GM21447 (cell line): Measurements from ENCODE around the gene PRKG2.

ENCODE experiments used
- ATAC-seq: cut with Tn5 transposase; IDR thresholded peaks from one replicate; pipeline ENCODE4 v1.9.1; 2021; ENCODE audit not compliant: unreplicated experiment

The PRKG2 gene

GRCh38 chr4:81218206-81218605 is 3.2 kb upstream of the PRKG2 start:
- ATAC-seq = no peak

DNA sequence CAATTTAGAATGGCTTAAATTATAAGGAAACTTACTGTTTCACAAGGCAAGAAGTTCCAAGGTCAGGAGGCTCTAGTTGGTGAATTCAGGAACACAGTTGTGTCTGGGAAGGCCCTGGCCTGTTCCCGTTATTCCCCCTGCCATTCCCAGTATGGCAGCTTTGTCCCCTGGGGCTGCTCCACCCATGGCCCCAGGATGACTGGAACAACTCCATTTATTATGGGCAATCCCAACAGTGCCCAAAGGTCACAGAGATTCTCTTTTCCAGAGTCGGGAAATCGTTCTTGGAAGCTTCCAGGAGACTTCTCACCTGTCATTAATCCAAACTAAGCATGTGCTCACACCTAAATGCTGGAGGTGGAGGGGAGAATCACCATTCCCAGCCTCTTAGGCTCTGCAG is 2.8 kb upstream of the PRKG2 start:
- ATAC-seq = no peak

- ATAC-seq = no peak
Measured at GRCh38 chr4:81215931-81216330, 909 bp upstream of the PRKG2 start.

DNA sequence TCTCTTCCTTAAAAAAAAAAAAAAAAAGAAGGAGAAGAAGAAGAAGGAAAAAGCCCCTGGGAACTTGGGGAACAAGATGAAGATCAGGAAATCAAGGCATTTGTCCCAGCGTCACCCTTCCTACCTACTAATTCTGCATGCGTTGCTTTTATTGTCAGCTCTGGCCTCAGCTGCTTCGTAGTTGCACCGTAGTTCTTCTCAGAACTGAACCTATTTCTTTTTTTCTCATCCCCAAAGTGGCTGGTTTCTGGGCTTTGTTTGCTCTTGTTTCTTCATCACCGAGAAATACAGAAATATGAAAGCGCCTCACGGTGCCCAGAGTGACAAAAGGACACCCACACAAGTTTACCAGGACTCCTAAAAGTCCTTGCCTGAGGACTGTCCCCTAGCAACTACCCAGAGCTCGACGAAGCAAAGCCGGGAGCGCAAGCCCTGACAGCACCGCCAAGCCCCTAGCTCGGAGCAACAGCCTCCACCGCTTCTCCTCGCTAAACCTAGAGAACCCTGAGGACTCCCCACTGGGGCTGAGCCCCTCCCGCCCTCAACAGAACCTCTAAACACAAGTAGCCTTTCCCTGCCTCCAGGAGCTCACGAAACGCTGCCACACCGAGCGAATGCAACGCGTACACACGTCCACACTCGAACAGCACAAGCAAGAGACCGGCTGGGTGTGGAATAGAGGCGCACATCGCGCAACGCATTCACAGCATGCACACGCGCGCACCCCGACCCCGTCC is 710 bp downstream of the PRKG2 start:
- no peak for ATAC-seq

GRCh38 chr4:81213671-81214070 is 1.4 kb downstream of the PRKG2 start:
- ATAC-seq = no peak

DNA sequence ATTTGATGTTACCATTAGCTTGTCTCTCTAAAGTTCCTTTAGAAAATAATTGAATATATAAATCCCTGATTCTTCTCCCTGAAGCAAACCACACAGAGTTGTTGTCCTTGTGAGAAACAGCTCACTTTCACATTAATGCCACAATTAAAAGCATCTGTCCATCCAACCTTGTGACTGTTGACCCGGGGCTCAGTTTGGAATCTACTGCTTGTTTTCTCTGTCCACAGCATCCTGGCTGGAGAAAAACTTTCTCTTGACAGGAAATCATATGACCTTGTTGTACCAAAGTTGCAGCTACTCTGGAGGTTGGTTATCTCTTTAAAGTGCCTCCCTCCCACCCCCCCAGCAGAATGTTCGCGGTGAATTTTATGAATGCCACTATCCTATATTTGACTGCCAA is 3.1 kb downstream of the PRKG2 start:
- no peak for ATAC-seq

DNA sequence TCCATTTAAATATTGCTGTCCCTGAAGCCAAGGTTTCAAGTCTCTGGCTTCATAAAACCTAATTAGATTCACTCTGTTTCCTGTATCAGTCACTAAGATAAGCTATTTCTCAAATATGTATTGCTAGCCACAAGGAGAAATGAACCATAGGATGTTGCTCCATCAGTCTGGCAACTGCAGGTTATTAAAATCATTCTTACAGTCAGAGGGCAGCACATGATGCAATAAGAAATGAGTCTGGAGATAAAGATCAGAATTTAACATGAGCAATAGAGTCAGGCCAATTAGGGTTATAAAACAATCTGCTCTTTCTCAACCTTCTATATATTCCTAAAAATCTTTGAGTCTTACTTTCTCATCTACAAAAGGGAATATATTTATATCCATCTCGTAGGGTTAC is 7.2 kb downstream of the PRKG2 start:
- ATAC-seq = no peak

DNA sequence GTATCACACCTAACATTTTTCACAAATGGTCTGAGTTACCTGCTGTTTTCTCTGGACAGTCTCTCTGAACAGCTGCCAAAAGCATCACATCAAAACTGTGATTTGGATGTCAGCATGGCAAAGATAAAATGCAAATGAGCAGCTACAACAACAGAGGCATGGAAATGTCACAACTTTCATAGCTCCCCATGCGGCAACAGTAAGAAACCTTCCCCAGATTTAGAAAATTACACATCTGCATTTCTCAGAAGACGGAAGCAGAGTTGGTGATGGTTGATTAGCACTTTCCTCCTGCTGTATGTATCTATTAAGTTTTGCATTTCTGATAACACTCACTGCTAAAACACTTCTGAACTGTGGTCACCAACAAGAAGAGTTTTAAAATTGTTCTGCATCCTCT is 9.7 kb downstream of the PRKG2 start:
- no peak for ATAC-seq

DNA sequence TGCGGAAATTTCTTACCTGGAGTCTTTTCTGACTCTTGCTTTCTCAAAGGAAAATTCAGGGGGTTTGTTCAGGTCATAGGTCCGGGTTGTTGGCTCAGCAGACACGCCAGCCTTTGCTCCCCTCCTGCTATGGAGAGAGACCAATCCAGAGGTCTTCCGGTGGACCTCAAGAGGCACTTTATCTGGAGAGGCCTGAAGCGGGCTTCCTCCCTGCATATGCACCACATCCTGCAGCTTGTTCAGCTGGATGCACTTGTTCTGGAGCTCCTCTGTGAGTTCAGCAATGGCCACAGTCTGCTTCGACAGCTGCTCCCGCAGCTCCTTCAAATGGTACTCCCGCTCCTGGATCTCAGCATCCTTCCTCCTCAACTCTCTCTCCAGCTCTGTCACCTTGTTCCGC is 10.5 kb downstream of the PRKG2 start:
- ATAC-seq = no peak

DNA sequence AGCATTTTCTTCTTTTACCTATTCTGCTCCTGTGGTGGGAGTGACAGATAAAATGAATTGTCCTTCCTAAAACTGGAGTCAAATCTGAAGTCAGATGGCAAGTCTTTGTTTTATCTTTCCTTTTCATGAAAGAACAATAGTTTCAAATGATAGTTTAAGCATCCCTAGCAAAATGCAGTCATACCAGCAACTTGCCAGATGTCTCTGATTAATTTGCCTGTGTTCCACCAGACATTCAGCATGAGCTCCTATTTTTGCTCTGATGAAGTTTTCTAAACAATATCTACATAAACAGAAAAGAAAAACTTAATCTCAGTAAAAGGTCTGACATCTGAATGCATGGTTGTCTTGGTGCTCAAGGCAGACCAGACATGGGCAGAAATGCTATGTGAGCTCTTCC is 15.2 kb downstream of the PRKG2 start:
- ATAC-seq = no peak

DNA sequence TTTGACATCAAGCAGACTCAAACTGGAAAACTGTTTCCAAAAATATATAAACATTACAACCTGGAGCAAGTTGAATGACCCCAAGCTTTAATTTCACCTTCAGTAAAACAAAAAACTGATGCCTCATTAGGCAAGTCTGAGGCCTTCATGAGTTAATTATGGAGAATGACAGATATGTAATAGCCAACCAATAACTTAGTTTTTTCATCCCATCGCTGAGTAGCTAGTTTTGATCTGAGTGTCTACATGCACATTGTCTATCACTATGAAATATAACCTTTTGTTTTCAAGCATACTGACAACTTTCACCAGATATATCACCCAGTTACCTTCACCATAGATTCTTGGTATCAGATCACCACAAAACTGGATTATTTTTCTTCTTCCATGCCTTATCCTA is 16.4 kb downstream of the PRKG2 start:
- no peak for ATAC-seq

DNA sequence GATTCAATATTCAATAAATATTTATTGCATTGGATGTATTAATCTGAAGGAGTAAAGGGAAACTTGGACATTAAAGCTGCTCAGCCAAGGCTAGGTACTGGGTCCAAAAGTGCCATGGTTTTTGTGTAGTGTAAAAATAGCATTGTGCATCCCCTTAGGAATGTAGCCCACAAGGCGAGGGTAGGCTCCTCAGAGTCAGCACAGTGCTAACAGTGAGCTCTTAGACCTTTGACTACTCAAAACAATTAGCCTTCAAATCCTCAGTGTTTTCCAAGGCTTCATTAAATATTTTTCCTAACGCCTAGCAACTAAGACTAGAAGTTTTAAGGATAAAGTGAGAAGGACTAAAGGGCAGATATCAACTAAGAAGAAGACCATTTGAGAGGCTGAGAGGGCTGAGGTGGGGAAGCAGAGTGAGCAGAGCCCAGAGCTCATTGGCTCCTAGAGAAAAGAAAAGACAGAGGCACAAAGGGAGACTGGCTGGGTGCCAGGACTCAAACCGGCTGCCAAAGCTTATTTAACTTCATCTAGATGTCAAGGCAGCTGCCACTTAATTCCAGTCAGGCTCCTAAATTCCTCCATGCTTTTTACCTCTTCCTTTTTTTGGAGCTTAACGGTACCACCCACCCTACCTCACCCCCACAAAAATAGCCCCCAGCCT is 17.0 kb downstream of the PRKG2 start:
- ATAC-seq = no peak

DNA sequence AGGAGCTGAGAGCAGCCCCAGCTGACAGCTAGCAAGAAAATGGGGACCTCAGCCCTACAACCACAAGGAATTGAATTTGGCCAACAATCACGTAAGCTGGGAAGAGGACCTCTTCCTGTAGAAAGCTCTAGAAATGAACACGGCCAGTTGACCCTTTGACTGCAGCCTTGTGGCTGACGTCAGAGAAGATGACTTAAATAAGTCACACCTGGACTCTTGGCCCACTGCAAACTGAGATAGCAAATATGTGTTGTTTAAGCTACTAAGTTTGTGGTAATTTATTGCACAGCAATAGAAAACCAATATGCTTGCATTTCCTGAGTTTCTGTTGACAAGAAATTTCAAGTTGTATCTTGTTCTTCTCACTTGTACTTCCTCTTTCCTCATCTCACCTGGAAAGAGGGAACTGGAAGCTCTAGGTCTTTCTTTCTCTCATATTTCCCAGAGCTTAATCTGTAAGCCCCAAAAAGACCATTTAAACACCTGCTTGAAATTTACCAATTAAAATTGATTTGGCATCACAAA is 18.8 kb downstream of the PRKG2 start:
- ATAC-seq = no peak

DNA sequence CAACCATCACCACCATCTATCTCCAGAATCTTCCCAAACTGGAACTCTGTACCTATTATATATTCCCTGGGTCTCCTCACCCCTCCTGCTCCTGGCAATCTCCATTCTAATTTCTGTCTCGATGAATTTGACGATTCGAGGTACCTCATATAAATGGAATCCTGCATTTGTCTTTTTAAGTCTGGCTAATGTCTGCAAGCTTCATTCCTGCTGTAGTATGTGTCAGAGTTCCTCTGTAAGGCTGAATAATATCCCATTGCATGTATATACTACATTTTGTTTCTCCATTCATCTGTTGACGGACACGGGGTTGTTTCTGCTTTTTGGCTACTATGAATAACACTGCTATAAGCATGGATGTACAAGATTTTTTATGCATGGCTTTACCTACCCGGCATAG is 19.5 kb downstream of the PRKG2 start:
- ATAC-seq = no peak

GRCh38 chr4:81194286-81194685 is 20.7 kb downstream of the PRKG2 start:
- no peak for ATAC-seq

DNA sequence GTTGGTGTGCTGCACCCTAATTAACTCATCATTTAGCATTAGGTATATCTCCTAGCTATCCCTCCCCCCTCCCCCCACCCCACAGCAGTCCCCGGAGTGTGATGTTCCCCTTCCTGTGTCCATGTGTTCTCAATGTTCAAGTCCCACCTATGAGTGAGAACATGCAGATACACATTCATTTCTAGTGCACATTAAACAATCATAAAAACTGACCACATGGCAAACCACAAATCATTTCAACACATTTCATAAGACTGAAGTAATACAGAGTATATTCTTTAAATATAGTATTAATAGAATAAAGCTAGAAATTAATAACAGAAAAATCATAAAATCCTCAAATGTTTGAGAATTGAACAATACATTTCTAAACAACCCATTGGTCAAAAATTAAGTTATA is 34.1 kb downstream of the PRKG2 start:
- no peak for ATAC-seq

DNA sequence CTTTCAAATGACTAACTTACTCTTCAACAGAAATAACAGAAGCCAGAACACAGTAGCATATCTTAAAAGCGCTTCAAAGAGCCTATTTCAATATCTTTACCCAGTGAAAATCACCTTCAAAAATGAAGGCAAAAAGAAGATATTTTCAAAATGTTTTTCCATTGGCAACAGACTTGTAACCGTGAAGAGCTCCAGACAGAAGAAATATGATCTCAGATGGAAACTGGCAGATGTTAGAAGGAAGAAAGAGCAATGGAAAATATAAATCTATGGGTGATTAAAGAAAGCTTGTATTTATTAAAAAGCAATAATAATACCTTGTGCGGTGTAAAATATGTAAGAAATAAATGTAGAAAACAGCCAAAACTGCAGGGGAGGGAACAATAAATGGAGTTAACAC is 35.7 kb downstream of the PRKG2 start:
- ATAC-seq = no peak

DNA sequence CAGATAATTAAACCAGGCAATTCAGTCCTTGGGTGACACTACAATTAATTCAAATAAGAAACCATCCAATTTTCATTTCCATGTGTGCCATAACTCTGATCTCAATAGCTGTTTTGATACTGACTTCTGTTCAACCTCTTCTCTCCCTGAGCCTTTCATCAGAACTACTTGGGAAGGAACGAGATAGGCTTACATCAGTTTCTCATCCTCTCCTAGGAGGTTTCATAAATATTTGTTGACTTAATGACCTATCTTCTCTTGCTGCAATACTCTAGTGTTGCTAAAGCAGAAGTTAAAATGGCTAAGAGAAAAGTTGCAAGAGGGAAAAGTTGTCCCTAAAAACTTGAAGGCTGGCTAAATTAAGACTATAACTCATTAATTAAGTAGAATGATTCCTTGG is 41.8 kb downstream of the PRKG2 start:
- ATAC-seq = no peak

GRCh38 chr4:81166458-81167160 is 48.4 kb downstream of the PRKG2 start:
- no peak for ATAC-seq

DNA sequence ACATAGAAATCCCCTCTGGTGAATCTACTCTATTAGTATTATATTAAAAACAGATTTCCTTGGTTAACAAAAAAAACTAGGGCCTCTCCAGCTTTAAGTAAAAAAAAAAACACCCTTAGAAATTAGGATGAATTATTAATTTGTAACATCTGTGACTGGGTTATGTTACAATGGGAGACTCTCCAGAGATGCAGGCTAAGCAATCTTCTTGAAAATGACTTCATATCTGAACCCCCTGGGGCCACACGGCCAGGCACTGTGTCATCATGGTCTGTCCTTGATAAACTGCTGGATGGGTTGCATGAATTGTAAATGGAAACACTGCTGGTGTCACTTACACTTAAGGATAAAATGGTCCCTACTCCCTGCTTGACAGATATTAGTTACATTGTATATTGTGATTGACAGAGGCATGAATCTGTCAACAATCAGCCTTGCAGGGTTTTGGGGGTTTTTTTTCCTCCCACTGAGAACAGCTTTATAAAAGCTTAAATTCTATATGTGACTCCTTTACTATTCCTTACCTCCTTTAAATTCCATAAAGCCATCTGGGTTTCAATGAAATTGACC is 49.1 kb downstream of the PRKG2 start:
- no peak for ATAC-seq

GRCh38 chr4:81164623-81165416 is 50.2 kb downstream of the PRKG2 start:
- ATAC-seq = no peak
